ENCODE results near the gene MDFI.

DNA sequence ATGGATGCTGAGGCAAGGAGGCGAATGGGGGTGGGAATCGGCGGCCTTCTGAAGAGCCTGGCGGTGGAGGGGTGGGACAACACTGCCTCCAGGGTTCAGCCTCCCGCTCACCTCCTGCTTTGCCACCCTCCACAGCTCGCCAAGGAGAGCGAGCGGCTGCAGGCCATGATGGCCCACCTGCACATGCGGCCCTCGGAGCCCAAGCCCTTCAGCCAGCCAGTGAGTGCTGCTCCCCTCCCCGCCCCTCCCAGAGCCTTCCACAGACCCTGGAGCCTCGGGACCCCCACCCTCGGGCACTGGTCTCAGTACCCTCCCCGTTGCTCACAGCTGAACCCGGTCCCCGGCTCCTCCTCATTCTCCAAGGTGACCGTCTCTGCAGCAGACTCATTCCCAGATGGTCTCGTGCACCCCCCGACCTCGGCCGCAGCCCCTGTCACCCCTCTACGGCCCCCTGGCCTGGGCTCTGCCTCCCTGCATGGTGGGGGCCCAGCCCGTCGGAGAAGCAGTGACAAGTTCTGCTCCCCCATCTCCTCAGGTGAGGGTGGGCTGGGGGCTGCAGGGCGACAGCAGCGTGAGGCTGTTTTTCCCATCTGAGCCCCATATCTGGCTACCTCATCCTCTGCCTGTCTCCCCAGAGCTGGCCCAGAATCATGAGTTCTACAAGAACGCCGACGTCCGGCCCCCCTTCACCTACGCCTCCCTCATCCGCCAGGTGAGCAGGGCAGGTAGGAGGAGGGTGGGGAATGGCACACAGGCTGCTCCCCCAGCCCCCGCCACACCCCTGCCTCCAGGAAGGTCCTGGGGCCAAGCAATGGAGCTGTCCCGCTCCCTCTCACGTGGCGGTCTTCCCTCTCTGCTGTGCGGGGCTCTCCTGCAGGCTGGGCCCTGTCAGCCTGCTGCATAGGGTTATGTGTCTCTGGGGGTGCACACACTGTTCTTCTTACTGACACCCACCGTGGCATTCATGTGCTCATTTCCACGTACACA is 48.3 kb upstream of the MDFI start:
- TF ChIP-seq, protein P1, sequence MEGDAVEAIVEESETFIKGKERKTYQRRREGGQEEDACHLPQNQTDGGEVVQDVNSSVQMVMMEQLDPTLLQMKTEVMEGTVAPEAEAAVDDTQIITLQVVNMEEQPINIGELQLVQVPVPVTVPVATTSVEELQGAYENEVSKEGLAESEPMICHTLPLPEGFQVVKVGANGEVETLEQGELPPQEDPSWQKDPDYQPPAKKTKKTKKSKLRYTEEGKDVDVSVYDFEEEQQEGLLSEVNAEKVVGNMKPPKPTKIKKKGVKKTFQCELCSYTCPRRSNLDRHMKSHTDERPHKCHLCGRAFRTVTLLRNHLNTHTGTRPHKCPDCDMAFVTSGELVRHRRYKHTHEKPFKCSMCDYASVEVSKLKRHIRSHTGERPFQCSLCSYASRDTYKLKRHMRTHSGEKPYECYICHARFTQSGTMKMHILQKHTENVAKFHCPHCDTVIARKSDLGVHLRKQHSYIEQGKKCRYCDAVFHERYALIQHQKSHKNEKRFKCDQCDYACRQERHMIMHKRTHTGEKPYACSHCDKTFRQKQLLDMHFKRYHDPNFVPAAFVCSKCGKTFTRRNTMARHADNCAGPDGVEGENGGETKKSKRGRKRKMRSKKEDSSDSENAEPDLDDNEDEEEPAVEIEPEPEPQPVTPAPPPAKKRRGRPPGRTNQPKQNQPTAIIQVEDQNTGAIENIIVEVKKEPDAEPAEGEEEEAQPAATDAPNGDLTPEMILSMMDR (IDR thresholded peaks at IDR 0.05): no peak
- TF ChIP-seq POLR2A (IDR thresholded peaks at IDR 0.05): no peak

All from testis (tissue), 2 donors.